SKM-1 treated with dmso at 0.1 percent for 144 hours (cell line): ENCODE results near the gene SCN9A.
"Not testable (repeated sequence)": the region's sequence is repeated elsewhere in the genome, so short reads cannot be mapped to it uniquely, and the experiment has no call there.

Experiments
- DNase-seq: peaks from one replicate; lab custom pipeline; 2025; ENCODE audit not compliant: unreplicated experiment; lab: John Stamatoyannopoulos, UW

The SCN9A gene

DNA sequence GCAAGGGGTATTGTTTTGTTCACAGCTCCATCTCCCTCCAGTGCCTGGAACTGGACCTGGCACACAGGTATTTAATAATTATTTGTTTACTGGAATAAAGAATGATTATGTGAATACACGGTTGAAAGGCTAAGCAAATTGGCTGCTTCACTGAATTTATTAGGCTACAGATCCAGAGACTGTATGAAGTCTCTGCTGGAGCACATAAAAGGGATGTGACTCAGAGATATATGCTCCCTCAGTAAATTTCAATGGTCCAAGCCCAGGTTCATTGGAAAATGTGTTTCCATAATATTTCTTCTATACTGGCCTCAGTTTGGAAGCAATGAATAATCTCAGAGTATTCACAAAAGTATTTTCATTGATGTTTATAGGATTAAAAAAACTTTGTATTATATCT lies 126.4 kb downstream of the SCN9A start:
- no peak for DNase-seq

DNA sequence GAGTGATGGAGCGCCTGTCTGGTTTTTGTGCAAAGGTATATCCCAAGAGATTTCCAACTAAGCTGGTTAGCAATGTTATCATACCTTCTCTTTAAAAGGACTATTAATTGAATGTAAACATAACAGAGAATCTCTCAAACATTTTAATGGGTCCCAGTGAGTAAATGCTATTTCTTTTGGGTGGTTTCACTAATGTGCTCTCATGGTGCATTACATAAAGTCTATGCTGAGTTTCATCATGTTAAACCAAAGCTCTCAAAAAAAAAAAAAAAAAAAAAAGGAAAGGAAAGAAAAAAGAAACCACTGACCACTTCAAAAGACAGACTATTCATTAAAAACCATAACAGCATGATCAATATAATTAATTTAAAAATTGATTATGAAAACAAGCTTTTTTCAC lies 128.8 kb downstream of the SCN9A start:
- DNase-seq, result no peak

DNA sequence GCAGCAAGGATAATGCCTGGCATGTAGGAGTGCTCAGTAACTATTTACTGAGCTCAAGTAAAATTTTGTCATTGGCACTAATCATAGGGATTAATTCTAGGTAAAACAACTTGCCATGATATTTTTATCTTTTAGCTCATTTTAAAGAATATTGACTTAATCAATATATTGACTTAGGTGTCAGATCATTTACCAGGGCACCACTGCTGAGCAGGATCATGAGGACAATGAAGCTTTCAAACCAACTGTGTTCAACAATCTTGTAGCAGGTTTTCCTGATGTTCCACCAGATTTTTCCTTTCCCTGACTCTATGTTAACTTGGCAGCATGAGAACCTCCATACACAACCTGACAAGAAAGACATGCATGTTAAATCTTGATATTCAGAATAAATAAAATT lies 133.4 kb downstream of the SCN9A start:
- DNase-seq, result no peak

DNA sequence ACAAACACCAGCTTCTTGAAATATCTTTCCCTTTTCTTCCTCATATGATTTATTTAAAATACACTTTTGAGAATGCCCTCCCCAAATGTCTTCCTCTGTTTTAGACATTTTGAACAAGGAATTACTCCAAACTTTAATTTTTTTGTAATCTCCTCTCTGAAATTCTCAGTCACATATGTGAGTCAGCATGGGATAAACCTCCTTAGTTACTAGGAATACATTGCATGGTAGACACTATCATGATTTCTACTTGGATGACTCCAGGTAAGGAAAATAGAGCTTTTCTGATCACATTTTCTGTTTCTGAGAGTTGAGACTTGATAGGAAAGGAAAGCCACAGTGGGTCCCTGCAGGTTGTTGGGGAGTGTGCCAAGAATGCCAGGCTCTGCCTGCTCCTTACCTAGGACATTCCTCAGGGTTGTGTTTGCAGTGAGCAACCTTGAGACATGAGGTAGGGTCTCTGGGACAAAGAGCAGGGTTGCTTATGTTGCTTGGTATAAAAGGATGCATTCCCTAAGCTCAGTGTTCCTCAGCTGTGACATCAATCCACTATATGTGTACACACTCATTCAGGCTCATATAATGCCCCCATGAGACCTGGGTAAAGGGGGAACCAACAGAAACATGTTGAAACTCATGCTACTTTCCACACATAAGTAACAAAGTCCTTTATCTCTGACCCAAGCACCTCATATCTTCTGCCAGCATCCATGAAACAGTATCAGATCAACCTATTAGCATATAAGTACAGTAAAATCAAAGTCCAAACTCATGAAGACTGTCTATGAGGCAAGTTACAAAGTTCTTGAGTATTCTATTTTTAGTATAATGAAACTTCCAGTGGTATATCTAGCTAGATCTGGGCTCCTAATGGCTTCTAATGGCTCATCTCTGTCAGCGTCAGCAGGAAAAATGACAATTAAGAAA lies 135.1 kb downstream of the SCN9A start:
- DNase-seq, result no peak

DNA sequence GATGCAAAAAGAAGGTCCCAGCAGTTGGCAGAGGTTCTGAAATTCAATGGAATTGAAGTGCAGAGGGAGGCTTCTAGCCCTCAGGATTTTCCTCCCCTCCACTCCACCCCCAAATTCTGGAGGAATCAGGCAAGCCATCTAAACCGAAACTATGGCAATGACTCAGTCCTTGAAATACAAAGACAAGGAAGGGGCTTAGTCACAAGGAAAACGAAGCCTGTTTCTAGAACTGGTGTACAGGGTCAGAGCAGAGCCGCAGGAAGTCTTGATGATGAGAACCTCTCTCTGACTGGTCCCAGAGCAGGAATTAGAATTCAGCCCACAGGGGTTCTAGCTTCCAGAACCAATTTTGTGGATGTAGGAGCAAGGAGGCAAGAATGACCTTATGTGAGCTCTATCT lies 136.2 kb downstream of the SCN9A start:
- no peak for DNase-seq

DNA sequence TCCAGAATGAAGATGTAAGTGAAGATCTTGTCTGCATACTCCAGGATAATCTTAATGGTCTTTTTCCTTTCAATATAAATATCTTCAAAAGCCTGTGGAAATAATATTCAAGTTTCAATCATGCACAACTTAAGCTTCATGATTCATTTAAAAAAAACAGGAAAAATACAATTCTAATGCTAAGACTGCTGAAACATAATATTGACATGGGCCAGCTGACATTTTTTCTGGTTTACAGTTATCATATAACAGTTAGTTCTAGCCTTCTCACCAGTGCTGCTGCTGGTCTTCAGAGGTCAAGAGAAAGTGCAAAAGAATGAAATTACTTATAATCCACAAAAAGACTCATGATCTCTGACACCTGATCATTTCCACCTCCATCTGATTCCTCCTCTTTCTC lies 137.6 kb downstream of the SCN9A start:
- no peak for DNase-seq

DNA sequence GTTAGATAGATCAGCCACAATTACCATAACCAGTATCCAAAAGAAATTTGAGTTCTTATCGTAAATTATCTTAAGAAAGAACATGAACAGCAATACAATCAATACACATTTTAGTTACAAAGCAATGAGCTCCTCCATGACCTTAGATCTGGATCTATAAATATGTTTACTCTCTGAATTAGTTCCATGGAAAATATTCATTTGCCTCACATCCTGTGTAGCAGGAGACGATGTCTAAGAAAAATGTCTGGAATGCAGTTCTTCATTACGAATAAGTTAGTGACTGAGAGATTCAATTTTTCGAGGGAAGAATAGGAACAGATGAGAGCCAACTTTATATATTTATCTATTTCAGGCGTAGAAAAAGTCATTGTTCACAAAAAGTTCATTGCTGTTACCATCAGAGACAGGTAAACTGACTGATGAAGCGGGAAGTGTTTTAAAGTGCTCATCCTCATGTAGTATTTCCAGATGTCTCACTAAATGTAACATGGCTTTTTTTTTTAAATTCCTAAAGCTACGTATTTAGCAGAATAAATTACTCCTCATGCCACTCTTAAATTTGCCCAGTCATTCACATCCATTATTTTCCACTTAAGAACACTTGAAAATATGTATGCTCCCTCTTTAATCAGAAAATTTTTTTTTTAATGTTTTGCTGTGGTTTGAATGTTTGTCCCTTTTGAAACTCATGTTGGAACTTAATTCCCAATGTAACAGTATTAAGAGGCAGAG lies 141.5 kb downstream of the SCN9A start:
- DNase-seq, result no peak

DNA sequence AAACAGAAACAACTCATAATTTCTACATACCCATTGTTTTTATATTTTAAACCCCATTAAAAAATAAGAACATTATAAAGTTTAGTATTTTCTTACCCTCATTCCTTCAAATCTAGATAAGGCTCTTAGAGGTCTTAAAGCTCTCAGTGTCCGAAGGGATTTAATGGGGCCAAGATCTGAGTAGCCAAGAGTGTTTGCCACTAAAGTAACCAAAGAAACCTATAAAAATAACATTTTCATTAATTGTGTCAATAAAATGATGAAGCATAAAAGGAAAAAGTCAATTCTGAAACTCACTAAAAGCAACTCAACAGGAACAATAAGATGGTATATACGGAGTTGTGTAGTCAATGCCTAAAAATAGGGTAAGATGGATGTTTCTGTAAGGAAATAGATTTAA lies 142.5 kb downstream of the SCN9A start:
- no peak for DNase-seq

DNA sequence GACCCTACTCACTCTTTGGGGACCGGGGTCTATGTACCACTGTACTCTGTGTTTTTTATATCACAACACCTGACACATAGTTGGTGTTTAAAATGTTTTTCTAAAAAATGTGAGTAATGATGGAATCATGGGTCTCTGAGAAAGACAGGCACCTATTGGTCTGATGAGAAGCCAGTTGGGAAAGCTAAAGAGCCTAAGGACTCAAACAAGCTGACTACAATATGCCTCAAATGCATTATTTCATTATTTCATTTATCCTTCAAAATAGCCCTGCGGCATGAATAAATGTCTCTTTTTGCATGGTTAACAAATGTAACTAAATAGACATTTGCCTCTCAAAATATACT lies 145.0 kb downstream of the SCN9A start:
- no peak for DNase-seq

DNA sequence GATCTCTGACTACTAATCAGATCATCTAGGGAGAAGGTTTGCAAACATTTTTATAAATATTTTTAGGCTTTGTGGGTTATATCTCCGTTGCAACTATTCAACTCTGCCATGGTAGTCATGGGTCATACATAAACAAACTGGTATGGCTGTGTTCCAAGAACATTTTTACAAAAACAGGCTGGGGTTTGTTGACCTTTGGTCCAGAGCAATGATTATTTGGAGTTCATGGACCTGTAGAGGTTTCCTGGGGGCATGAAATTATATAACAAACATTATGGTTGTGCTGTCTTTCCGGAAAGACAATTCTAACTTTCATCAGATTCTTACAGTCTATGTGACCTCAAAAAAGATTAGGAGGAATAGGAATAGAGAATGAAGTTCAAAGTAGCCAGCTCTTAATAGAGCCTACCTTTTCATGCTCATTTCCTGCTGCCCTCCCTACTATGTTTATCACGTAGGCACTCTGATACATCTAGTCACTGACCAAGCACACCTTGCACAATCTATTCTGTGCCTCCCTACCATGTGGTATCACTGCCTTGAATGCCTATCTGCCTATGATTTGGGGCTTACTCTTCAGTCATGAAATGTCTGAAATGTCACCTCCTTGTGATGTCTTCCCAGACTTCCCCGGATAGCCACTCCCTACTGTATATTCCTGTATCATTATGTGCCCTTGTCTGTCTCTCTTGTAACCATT lies 145.6 kb downstream of the SCN9A start:
- DNase-seq, result no peak

DNA sequence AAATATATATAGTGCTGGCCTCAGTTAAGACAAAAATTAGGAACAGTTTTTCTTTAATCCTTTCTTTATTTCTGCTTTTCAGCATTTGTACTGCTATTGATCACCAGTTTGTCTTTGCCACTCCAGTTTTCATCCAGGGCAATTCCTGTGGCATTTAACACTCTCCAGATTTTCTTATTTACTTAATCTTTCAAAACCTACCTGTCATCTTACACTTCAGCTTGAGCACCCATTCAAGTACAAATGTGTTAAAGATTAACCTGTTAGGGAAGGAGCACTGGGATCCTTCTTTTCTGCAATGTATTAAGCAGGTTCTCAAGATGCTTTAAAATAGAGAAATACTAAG lies 146.1 kb downstream of the SCN9A start:
- no peak for DNase-seq

DNA sequence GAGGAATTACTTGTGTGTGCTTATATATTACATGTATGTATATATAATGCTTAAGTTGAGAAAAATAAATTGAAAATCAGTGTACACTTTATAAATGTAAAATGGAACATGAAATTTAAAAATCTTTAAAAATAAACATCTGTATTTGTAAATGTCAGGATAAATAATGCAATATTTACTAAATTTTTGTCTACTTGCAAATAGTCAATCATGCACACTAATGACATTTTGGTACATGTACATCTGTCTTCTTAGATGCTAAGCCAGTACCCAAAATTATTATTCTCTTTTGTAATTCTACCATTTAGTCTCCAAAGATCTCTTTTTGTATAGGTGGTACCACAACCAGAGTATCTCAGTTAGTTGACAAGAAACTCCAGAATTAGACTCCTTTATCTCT lies 151.5 kb downstream of the SCN9A start:
- DNase-seq, result no peak

DNA sequence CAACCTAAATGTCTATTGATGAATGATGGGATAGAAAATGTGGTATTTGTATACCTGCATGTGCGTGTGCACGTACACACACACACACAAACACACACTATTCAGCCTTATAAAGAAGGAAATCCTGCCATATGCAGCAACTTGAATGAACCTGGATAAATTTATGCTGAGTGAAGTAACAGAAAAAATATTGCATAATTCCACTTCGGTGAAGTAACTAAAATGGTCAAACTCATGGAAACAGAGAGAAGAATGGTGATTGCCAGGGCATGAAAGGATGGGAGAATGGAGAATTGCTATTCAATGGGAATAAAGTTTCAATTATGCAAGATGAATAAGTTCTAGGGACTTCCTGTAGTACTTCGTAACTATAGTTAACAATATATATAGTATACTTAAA lies 152.4 kb downstream of the SCN9A start:
- DNase-seq, result no peak

DNA sequence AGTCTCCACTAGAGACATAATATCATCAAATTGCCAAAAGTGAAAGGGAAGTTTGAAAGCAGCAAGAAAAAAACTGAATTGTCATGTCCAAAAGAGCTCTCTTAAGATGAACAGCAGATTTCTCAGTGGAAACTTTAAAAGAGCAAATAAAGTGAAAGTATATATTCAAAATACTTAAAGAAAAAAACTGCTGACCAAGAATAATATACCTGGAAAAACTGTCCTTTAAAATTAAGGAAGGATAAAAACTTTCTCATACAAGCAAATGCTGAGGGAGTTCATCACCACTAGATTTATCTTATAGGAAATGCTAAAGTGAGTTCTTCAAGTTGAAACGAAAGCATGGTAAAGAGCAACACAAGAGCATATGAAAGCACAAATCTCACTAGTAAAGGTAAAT lies 164.7 kb downstream of the SCN9A start:
- no peak for DNase-seq

DNA sequence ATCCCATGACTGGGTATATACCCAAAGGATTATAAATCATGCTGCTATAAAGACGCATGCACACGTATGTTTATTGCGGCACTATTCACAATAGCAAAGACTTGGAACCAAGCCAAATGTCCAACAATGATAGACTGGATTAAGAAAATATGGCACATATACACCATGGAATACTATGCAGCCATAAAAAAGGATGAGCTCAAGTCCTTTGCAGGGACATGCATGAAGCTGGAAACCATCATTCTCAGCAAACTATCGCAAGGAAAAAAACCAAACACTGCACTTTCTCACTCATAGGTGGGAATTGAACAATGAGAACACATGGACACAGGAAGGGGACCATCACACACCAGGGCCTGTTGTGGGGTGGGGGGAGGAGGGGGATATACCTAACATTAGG lies 165.8 kb downstream of the SCN9A start:
- DNase-seq, result not testable (repeated sequence)

DNA sequence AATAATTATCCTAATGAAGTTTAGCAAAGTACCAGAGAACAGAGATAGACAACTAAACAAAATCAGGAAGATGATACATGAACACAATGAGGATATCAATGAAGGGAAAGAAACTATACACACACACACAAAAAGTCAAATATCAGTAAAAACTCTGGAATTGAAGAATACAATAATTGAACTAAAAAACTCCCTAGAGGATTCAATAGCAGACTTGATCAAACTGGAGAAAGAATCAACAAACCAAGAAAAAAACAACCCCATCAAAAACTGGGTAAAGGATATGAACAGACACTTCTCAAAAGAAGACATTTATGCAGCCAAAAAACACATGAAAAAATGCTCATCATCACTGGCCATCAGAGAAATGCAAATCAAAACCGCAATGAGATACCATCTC lies 166.4 kb downstream of the SCN9A start:
- DNase-seq, result not testable (repeated sequence)

DNA sequence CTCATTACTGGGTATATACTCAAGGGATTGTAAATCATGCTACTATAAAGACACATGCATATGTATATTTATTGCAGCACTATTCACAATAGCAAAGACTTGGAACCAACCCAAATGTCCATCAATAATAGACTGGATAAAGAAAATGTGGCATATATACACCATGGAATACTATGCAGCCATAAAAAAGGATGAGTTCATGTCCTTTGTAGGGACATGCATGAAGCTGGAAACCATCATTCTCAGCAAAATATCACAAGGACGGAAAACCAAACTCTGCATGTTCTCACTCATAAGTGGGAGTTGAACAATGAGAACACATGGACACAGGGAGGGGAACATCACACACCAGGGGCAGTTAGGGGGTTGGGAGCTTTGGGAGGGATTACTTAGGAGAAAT lies 169.6 kb downstream of the SCN9A start:
- DNase-seq, result not testable (repeated sequence)

DNA sequence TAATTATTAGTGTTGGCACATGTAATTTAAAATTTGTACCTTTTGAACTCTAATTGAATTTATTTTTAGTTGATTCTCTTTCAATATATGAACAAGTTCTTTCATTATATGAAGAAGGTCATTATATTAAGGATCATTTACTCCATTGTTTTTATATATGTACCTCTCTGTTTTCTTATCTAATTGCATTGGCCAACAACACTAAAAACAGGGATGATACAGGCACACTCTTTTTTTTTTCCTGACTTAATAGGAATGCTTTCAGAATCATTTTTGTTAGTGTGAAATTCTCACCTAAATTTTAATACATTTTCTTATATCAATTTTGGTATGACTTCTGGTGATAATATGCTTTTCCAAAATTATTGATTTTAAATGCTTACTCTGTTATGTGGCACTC lies 173.0 kb downstream of the SCN9A start:
- no peak for DNase-seq

DNA sequence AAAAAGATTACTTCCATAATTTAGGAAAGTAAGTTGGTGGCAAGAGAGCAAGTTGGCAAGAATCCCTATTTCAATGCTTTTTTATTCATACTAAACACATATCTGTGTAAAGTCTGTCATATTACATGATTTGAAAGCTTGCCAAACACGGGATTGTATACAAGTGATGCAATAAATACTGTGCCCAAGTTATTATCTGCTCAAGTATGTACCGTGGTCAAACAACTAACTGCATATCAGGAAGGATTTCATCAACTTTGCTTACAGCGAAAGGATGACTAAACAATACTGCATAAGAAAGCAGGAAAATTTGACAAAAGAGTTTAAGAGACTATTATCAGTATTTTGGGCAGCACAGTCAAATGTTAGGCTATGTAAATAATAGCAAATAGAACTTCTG lies 178.3 kb downstream of the SCN9A start:
- DNase-seq, result no peak

DNA sequence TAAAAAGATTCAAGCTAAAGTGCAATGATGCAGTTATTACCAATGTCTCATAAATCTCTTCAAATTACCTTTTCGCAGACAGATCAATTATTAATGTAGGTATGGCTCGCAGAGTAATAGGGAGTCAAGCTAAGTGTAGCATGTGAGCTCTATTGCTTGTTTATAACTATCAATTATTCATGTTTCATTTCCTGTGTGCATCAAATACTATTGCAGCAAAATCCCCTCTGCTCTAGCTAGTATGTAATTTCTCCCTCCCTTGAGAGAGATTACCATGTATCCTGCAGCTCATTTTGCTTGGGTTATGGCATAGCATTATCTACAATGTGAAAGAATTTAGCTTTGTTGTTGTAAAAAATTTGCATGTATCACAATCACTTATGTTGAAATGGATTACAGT lies 182.3 kb downstream of the SCN9A start:
- no peak for DNase-seq

DNA sequence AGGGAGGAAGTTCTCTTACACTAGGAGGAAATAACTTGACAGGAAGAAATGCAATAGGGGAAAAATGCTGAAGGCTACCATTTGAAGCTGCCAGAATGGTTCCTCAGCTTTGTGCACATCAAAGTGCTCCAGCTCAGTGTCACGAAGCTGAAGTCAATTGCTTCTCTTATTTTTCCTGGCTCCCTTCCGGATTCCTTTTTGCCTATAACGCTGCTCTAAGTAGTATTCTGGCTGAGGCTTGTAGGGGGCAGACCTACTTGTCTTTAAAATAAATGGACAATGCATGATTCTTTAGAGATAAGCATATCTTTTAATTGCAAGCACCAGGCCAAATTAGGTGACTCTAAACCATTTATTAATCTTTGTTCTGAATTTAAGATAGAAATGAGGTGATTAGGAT lies 187.7 kb downstream of the SCN9A start:
- no peak for DNase-seq

DNA sequence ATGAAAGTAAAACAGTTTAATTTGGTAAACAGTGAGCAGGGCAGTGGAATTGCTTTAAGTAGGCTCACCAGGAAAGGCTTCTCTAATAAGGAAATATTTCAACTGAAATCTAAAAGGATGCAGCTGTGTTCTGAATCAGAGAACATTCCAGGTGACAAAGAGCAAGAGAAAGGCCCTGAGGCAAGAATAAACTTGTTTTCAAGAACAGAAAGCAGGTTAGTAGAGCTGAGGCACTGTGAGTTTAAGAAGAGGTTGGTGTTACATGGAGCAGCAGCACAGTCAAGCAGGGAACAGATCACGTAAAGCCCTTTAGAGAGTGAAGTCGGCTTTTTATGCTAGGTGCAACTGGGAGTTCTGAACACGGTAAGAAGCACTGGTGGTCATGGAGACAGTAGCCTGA lies 191.0 kb downstream of the SCN9A start:
- DNase-seq, result no peak
